SKM-1 (cell line): Measurements from ENCODE around the gene ZNF611.
"Not testable (repeated sequence)": the region's sequence is repeated elsewhere in the genome, so short reads cannot be mapped to it uniquely, and the experiment has no call there.

Source experiments
- DNase-seq: peaks from one replicate; lab custom pipeline; 2025; ENCODE audit not compliant: unreplicated experiment; lab: John Stamatoyannopoulos, UW

The ZNF611 gene

GRCh38 chr19:52720541-52720940 lies 14.3 kb downstream of the ZNF611 start:
- DNase-seq: not testable (repeated sequence)

DNA sequence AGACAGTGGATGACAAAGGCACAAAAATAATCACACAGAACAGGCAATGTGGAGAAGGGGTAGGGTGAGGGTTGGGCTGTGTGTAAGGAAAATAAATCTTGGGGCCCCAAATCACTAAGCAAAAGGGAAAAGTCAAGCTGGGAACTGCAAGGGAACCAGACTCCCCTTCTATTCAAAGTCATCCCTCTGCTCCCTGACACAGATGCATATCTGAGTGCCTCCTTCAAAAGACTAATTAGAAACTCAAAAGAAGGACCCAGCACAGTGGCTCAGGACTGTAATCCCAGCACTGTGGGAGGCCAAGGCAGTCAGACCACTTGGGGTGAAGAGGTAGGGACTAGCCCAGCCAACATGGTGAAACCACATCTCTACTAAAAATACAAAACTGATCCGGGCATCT lies 18.3 kb downstream of the ZNF611 start:
- no peak for DNase-seq

DNA sequence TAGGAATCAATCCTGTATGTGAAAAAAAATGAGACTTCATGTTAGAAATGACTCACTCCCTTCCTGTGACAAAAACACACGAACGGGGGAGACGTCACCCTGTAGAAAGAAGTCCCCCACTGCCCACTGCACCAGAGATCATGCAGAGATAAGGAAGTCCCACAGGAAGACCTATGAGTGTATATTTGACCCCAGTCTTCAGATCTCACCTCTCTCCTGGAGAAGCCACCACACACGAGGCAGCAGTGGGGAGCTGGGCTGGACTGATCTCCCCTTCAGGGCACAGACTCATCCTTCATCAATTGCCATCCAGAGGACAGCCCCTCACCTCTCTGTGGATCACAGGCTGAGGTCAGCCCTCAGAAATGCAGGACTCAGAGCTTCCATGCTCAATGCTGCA lies 18.9 kb downstream of the ZNF611 start:
- DNase-seq: not testable (repeated sequence)

DNA sequence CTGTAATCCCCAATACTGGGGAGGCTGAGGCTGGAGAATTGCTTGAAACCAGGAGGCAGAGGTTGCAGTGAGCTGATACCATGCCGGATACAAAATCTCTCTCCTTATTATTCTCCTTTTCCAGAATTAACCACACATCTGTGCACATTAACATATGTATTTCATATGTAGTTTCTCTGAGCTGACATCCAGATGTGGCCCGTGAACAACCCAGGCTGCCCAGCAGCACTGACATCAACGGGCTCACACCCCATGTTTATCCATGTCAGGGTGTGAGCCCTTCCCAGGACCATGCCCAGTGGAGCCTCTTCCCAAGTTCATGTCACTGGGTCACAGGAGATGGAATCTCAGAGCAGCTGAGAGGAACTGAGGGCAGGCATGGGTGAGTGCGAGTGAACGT lies 19.5 kb downstream of the ZNF611 start:
- not testable (repeated sequence) for DNase-seq

GRCh38 chr19:52713051-52713450 lies 21.8 kb downstream of the ZNF611 start:
- DNase-seq: not testable (repeated sequence)

DNA sequence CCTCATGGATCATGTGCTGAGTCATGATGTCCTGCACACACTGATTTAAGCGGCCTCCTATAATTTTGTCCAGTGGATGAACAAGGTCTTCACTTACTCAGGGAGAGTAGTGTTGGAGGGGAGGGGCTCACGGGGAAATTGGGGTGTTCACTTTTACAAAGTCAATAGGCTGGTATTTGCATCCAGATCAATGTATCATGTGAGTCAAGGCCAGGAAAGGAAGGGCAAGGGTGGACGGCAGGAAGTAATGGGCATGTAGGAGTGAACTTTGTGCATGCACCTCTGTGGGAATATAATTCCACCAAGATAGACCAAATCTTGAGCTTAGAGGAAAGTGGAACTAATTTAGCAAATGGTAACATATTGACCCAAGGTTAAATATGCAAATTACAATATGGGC lies 23.2 kb downstream of the ZNF611 start:
- not testable (repeated sequence) for DNase-seq

DNA sequence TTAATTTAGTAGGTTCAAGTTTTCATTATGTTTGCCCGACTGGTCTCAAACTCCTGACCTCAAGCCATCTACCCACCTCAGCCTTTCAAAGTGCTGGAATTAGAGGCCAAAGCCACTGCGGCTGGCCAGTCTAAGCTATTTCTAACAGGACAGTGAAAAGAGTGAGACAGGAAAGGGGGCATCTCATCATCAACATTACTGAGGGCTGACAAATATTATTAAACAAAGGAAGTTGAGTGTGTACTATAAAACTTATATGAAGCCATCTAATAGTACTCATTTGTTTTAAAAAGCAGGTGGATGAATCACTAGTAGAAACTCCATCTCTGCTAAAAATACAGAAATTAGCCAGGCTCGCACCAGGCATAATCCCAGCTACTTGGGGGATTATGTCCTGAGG lies 24.3 kb downstream of the ZNF611 start:
- DNase-seq: no peak

DNA sequence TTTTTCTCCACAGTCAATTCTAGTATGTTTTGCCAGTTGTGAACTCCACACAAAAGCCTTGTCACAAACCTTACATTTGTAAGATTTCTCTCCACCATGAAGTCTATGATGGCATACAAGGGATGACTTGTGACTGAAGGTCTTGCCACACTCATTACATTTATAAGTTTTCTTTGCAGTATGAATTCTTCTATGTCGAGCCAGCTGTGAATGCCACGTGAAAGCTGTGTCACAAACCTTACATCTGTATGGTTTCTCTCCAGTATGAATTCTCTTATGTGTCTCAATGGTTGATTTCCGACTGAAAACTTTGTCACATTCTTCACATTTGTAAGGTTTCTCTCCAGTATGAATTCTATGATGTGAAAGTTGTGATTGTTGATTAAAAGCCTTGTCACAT lies 29.2 kb downstream of the ZNF611 start:
- DNase-seq: not testable (repeated sequence)

DNA sequence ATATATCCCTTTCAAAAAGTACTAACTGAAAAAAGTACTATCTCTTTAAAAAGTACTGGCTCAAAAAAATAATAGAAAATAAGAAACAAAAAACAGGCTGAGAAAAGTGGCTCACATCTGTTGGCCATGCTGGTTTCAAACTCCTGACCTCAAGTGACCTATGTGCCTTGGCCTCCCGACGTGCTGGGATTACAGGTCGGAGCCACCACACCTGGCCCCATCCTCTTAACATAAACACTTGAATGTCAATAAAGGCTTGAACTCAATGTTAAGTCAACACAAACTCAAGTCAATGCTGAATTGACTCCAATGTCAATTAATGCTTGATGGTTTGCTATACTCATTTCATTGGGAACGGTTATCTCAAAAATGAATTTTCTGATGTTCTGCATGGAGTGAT lies 30.9 kb downstream of the ZNF611 start:
- no peak for DNase-seq

DNA sequence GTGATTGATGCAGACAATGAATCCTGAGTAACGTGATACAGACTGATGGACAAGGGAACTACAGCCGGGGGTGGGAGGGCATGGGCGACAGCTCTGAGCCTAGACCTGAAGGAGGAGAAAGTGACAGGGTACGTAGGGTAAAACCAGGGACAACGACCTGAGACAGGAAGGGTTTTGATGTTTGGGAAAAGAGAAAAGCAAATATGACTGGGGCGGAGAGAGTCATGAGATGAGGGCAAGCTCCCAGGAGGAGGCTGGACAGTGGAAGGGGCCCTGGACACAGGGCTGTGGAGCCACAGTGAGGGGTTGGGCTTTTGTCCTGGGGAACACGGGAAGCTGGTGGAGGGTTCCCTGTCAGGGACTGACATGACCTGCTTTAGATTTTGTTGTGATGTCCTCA lies 34.2 kb downstream of the ZNF611 start:
- no peak for DNase-seq

DNA sequence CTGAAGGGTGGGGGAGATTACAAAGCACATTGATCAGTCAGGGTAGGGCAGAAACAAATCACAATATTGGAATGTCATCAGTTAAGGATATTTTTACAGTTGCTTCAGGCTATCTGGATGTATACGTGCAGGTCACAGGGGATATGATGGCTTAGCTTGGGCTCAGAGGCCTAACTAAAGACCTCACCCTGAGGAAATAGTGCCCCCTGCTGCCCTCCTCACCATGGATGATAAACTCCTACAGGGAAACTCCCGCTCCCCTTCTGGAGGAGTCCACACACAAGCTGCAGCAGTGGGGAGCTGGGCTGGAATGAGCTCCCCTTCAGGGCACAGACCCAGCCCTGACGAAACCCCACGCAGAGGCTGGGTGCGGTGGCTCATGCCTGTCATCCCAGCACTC lies 35.3 kb downstream of the ZNF611 start:
- not testable (repeated sequence) for DNase-seq

- no peak for DNase-seq
Measured at GRCh38 chr19:52695996-52696395, 38.8 kb downstream of the ZNF611 start.

DNA sequence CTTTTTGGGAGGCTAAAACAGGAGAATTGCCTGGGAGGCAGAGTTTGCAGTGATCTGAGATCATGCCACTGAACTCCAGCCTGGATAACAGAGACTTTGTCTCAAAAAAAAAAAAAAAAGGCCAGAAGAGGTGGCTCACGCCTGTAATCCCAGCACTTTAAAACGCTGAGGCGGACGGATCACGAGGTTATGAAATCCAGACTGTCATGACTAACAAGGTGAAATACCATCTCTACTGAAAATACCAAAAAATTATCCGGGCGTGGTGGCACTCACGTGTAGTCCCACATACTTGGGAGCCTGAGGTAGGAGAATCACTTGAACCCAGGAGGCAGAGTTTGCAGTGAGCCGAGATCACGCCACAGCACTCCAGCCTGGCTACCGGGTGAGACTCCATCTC lies 39.9 kb downstream of the ZNF611 start:
- no peak for DNase-seq

DNA sequence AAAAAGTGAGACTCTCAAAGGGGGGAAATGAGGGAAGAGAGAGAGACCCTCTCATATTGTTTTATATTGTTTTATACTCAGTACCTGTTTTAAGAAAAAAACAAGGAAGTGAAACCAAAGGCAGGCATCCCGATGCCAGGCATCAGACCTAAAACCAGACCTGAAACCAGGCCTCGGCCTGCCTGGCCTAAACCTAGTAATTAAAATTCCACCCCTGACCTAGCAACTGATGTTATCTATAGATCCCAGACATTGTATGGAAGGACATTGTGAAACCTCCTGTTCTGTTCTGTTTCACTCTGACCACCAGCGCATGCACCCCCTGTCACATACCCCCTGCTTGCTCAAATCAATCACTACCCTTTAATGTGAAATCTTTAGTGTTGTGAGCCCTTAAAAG lies 40.6 kb downstream of the ZNF611 start:
- not testable (repeated sequence) for DNase-seq

DNA sequence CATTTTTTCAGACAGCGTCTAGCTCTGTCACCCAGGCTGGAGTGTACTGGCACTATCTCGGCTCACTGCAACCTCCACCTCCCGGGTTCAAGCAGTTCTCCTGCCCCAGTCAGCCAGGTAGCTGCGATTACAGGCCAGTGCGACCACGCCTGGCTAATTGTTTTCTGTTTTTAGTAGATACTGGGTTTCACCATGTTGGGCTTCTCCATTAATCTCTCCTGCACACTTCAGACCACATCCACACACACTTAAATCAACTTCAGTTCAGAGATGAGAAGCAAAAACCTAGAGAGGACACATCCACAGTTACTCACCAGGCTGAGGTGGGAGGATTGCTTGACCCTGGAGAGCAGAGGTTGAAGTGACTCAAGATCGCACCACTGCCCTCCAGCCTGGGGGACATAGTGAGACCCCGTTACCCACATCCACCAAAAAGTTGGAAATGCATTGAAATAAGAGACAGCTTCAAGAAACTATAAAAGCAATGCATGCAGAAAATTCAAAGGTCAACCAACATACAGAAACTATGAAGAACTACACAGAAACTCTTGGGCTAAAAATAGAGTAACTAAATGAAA lies 42.3 kb downstream of the ZNF611 start:
- DNase-seq: no peak

DNA sequence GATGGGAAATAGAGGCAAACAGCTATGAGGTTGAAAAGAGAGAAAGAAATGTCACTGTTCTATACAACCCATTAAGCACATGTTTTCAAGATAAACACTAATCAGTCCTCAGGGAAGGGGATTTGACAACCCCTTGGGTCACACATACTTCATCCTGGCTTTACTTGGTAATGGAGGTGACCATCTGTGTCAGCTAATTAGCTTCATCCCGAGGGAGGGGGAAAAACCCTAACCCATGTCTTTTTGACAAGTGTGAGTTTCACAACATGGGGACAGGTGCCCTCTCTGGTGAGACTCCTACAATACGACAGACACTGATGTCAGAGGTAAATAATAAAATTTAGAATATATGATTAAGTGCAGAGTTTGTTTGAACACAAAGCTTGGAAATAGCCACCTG lies 43.1 kb downstream of the ZNF611 start:
- no peak for DNase-seq

GRCh38 chr19:52691215-52691610 lies 43.6 kb downstream of the ZNF611 start:
- DNase-seq: no peak

GRCh38 chr19:52690369-52691214 lies 44.3 kb downstream of the ZNF611 start:
- DNase-seq: peak; percentile 34

DNA sequence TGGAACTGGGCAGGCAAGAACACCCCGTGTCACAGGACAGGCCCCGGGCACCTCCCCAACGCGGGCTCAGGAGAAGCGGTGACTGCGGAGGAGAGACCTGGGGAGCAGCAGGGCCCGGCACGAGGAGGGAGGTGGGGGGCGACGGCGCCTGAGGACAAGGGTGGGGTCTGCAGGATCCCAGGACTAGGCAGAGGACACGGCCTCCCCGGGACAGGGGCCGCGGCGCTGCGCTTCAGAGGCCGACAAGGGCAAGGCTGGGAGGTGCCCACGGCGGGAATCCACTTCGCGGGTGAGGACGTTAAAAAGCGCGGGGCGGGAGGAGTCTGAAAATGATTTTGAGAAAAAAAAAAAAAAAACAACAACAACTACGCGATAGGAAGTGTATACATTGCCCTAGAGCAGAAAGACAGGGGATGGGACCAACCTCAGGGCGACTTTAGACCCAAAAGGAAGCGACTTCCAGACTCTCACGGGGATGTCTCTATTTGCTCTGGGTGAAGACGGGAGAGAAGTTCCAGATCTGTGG lies 44.9 kb downstream of the ZNF611 start:
- no peak for DNase-seq

GRCh38 chr19:52688925-52689796 lies 45.7 kb downstream of the ZNF611 start:
- not testable (repeated sequence) for DNase-seq

DNA sequence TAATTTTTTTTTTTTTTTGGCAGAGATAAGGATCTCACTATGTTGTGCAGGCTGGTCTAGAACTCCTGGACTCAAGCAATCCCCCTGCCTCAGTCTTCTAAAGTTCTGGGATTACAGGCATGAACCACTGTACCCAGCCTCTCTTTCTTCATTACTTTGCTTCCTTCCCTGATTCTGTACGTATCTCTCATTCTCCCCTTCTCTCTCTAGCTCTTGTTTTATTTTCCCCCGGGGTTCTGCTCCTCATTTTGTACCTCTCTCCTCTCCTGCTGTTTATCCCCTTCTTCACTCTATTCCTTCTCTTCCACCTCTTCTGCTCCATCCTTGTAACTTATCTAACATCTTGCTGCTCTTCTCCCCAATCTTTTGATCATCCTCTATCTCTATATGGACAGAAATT lies 46.5 kb downstream of the ZNF611 start:
- DNase-seq: no peak
